ENCODE measurements around the gene SLC5A8.
"Not testable (repeated sequence)": the region's sequence is repeated elsewhere in the genome, so short reads cannot be mapped to it uniquely, and the experiment has no call there.

The SLC5A8 gene

GRCh38 chr12:101173197-101173749 is 36.8 kb downstream of the SLC5A8 start:
- no peak overlapping the region for H3K4me3 ChIP-seq (ENCODE audit: low read length in 2 of 2)
- no peak overlapping the region for H3K27ac ChIP-seq (ENCODE audit: low read depth in 2 of 2, low read length in 2 of 2)
- H3K4me1 ChIP-seq (ENCODE audit: control insufficient read depth in 2 of 2, insufficient read depth in 2 of 2, low read length in 2 of 2), result peaks cover 0 to 4% of the 10 kb centered on the region in 2 donors
- H3K36me3 ChIP-seq (ENCODE audit: control insufficient read depth in 2 of 2, insufficient read depth in 2 of 2, low read length in 2 of 2), result no peaks in the 10 kb centered on the region
- H3K9me3 ChIP-seq (ENCODE audit: control insufficient read depth in 2 of 2, low read length in 2 of 2), result no peaks in the 10 kb centered on the region
- H3K27me3 ChIP-seq (ENCODE audit: control insufficient read depth in 2 of 2, insufficient read depth in 2 of 2, low read length in 2 of 2), result no peaks in the 10 kb centered on the region
- H3K9ac ChIP-seq (ENCODE audit: low read depth in 1 of 2, low read length in 2 of 2), result no peak overlapping the region

DNA sequence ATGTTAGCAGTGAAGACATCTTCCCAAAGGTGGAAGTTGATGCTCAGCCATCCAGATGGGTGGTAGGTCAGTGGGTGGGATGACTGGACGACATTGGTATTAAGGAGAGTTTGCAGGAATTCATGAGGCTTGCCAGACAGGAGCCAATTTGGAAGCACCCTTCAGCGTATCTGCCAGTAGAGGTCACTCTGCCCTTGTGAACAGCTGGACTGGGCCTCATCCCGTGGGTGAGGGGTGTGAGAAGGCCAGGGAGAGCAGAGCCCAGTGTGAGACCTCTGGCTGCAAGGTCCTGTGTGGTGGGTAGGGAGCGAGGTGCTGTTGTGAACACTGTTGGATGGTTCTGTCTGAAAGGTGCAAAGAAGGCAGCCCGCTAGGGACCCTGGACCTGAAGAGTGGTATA is 37.7 kb downstream of the SLC5A8 start:
- peaks cover 0 to 4% of the 10 kb centered on the region in 2 donors for H3K4me1 ChIP-seq (ENCODE audit: control insufficient read depth in 2 of 2, insufficient read depth in 2 of 2, low read length in 2 of 2)
- no peaks in the 10 kb centered on the region for H3K9me3 ChIP-seq (ENCODE audit: control insufficient read depth in 2 of 2, low read length in 2 of 2)
- no peaks in the 10 kb centered on the region for H3K36me3 ChIP-seq (ENCODE audit: control insufficient read depth in 2 of 2, insufficient read depth in 2 of 2, low read length in 2 of 2)
- no peak overlapping the region for H3K9ac ChIP-seq (ENCODE audit: low read depth in 1 of 2, low read length in 2 of 2)
- no peaks in the 10 kb centered on the region for H3K27me3 ChIP-seq (ENCODE audit: control insufficient read depth in 2 of 2, insufficient read depth in 2 of 2, low read length in 2 of 2)
- no peak overlapping the region for H3K4me3 ChIP-seq (ENCODE audit: low read length in 2 of 2)
- no peak overlapping the region for H3K27ac ChIP-seq (ENCODE audit: low read depth in 2 of 2, low read length in 2 of 2)

GRCh38 chr12:101168001-101168400 is 42.0 kb downstream of the SLC5A8 start:
- Histone ChIP-seq H3K9ac (ENCODE audit: low read depth in 1 of 2, low read length in 2 of 2) (no peak overlapping the region), H3K27ac (ENCODE audit: low read depth in 2 of 2, low read length in 2 of 2) (no peak overlapping the region), H3K4me3 (ENCODE audit: low read length in 2 of 2) (no peak overlapping the region), H3K36me3 (ENCODE audit: control insufficient read depth in 2 of 2, insufficient read depth in 2 of 2, low read length in 2 of 2) (no peaks in the 10 kb centered on the region), H3K9me3 (ENCODE audit: control insufficient read depth in 2 of 2, low read length in 2 of 2) (no peaks in the 10 kb centered on the region), H3K4me1 (ENCODE audit: control insufficient read depth in 2 of 2, insufficient read depth in 2 of 2, low read length in 2 of 2) (no peaks in the 10 kb centered on the region), H3K27me3 (ENCODE audit: control insufficient read depth in 2 of 2, insufficient read depth in 2 of 2, low read length in 2 of 2) (no peaks in the 10 kb centered on the region)

- no peaks in the 10 kb centered on the region for H3K36me3 ChIP-seq (ENCODE audit: control insufficient read depth in 2 of 2, insufficient read depth in 2 of 2, low read length in 2 of 2)
- no peak overlapping the region for H3K27ac ChIP-seq (ENCODE audit: low read depth in 2 of 2, low read length in 2 of 2)
These were observed 43.2 kb downstream of the SLC5A8 start for GRCh38 chr12:101166866-101167265.

GRCh38 chr12:101165319-101165718 is 44.7 kb downstream of the SLC5A8 start:
- Histone ChIP-seq H3K27me3 (ENCODE audit: control insufficient read depth in 2 of 2, insufficient read depth in 2 of 2, low read length in 2 of 2) (no peaks in the 10 kb centered on the region), H3K36me3 (ENCODE audit: control insufficient read depth in 2 of 2, insufficient read depth in 2 of 2, low read length in 2 of 2) (no peaks in the 10 kb centered on the region)

More at GRCh38 chr12:101166866-101167265, 43.2 kb downstream of the SLC5A8 start:
- Histone ChIP-seq H3K9ac (ENCODE audit: low read depth in 1 of 2, low read length in 2 of 2) (no peak overlapping the region), H3K4me1 (ENCODE audit: control insufficient read depth in 2 of 2, insufficient read depth in 2 of 2, low read length in 2 of 2) (no peaks in the 10 kb centered on the region), H3K4me3 (ENCODE audit: low read length in 2 of 2) (no peak overlapping the region), H3K27me3 (ENCODE audit: control insufficient read depth in 2 of 2, insufficient read depth in 2 of 2, low read length in 2 of 2) (no peaks in the 10 kb centered on the region), H3K9me3 (ENCODE audit: control insufficient read depth in 2 of 2, low read length in 2 of 2) (no peaks in the 10 kb centered on the region)

DNA sequence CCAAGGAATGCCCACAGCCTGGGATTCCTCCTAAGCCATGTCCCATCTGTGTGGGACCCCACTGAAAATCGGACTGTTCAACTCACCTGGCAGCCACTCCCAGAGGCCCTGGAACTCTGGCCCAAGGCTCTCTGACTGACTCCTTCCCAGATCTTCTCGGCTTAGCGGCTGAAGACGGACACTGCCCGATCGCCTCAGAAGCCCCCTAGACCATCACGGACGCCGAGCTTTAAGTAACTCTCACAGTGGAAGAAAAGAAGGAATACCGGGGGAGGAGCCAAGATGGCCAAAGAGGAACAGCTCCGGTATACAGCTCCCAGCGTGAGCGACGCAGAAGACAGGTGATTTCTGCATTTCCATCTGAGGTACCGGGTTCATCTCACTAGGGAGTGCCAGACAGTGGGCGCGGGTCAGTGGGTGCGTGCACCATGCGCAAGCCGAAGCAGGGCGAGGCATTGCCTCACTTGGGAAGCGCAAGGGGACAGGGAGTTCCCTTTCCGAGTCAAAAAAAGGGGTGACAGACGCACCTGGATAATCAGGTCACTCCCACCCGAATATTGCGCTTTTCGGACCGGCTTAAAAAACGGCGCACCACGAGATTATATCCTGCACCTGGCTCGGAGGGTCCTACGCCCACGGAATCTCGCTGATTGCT is 64.1 kb downstream of the SLC5A8 start:
- not testable (repeated sequence) for H3K9me3 ChIP-seq (ENCODE audit: control insufficient read depth in 2 of 2, low read length in 2 of 2); H3K4me3 ChIP-seq (ENCODE audit: low read length in 2 of 2); H3K4me1 ChIP-seq (ENCODE audit: control insufficient read depth in 2 of 2, insufficient read depth in 2 of 2, low read length in 2 of 2)

More at GRCh38 chr12:101165319-101165718, 44.7 kb downstream of the SLC5A8 start:
- Histone ChIP-seq H3K4me3 (ENCODE audit: low read length in 2 of 2) (no peak overlapping the region), H3K9me3 (ENCODE audit: control insufficient read depth in 2 of 2, low read length in 2 of 2) (no peaks in the 10 kb centered on the region), H3K4me1 (ENCODE audit: control insufficient read depth in 2 of 2, insufficient read depth in 2 of 2, low read length in 2 of 2) (no peaks in the 10 kb centered on the region), H3K9ac (ENCODE audit: low read depth in 1 of 2, low read length in 2 of 2) (no peak overlapping the region), H3K27ac (ENCODE audit: low read depth in 2 of 2, low read length in 2 of 2) (no peak overlapping the region)

DNA sequence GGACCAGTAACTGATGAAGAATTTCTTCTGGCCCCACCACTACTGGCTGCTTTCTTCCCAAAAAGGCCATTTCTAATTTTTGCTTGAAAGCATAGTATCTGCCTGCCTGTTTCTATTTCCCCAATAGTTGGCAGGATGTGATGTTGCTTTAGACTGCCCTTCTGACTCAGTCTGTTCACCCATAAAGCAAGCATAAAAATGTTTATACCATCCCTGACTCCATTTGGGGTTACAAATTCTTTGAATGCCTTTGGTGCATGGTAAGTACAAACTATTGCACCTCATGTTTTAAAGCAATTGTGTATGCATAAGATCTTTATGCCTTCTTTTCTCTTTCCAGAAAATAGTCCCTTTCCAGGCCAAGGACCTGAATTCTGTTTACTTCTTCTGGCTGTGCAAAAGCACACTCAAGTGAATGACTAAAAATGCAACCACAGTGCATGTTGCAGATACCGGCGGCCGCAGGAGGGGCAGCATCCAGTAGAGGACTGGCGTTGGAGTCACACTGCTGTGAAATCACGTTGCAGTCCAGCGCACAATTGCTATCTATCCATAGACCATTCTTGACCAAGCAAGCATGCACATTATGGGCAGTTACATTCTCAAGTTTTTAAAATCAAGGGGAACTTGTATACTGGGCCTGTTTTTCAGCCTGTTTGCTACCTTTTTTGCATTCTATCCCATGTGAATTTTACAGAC is 82.4 kb downstream of the SLC5A8 start:
- H3K4me3 ChIP-seq (ENCODE audit: low read length in 2 of 2), result no peak overlapping the region
- no peaks in the 10 kb centered on the region for H3K4me1 ChIP-seq (ENCODE audit: control insufficient read depth in 2 of 2, insufficient read depth in 2 of 2, low read length in 2 of 2)
- no peak overlapping the region for H3K27ac ChIP-seq (ENCODE audit: low read depth in 2 of 2, low read length in 2 of 2)
- H3K9me3 ChIP-seq (ENCODE audit: control insufficient read depth in 2 of 2, low read length in 2 of 2), result no peaks in the 10 kb centered on the region
- H3K9ac ChIP-seq (ENCODE audit: low read depth in 1 of 2, low read length in 2 of 2), result no peak overlapping the region
- no peaks in the 10 kb centered on the region for H3K27me3 ChIP-seq (ENCODE audit: control insufficient read depth in 2 of 2, insufficient read depth in 2 of 2, low read length in 2 of 2)
- H3K36me3 ChIP-seq (ENCODE audit: control insufficient read depth in 2 of 2, insufficient read depth in 2 of 2, low read length in 2 of 2), result no peaks in the 10 kb centered on the region

More for the DNA sequence above, 64.1 kb downstream of the SLC5A8 start:
- H3K27me3 ChIP-seq (ENCODE audit: control insufficient read depth in 2 of 2, insufficient read depth in 2 of 2, low read length in 2 of 2); H3K36me3 ChIP-seq (ENCODE audit: control insufficient read depth in 2 of 2, insufficient read depth in 2 of 2, low read length in 2 of 2); H3K27ac ChIP-seq (ENCODE audit: low read depth in 2 of 2, low read length in 2 of 2); H3K9ac ChIP-seq (ENCODE audit: low read depth in 1 of 2, low read length in 2 of 2): not testable (repeated sequence)

- no peak overlapping the region for H3K4me3 ChIP-seq (ENCODE audit: low read length in 2 of 2)
- no peaks in the 10 kb centered on the region for H3K36me3 ChIP-seq (ENCODE audit: control insufficient read depth in 2 of 2, insufficient read depth in 2 of 2, low read length in 2 of 2)
- no peak overlapping the region for H3K27ac ChIP-seq (ENCODE audit: low read depth in 2 of 2, low read length in 2 of 2)
- no peaks in the 10 kb centered on the region for H3K4me1 ChIP-seq (ENCODE audit: control insufficient read depth in 2 of 2, insufficient read depth in 2 of 2, low read length in 2 of 2)
- H3K9ac ChIP-seq (ENCODE audit: low read depth in 1 of 2, low read length in 2 of 2), result no peak overlapping the region
- H3K27me3 ChIP-seq (ENCODE audit: control insufficient read depth in 2 of 2, insufficient read depth in 2 of 2, low read length in 2 of 2), result no peaks in the 10 kb centered on the region
- H3K9me3 ChIP-seq (ENCODE audit: control insufficient read depth in 2 of 2, low read length in 2 of 2), result no peaks in the 10 kb centered on the region
These were observed 92.2 kb downstream of the SLC5A8 start for GRCh38 chr12:101117842-101118241.

GRCh38 chr12:101116911-101117310 is 93.1 kb downstream of the SLC5A8 start:
- no peak overlapping the region for H3K4me3 ChIP-seq (ENCODE audit: low read length in 2 of 2)
- H3K36me3 ChIP-seq (ENCODE audit: control insufficient read depth in 2 of 2, insufficient read depth in 2 of 2, low read length in 2 of 2), result no peaks in the 10 kb centered on the region
- no peaks in the 10 kb centered on the region for H3K9me3 ChIP-seq (ENCODE audit: control insufficient read depth in 2 of 2, low read length in 2 of 2)
- H3K27me3 ChIP-seq (ENCODE audit: control insufficient read depth in 2 of 2, insufficient read depth in 2 of 2, low read length in 2 of 2), result no peaks in the 10 kb centered on the region
- no peak overlapping the region for H3K27ac ChIP-seq (ENCODE audit: low read depth in 2 of 2, low read length in 2 of 2)
- no peaks in the 10 kb centered on the region for H3K4me1 ChIP-seq (ENCODE audit: control insufficient read depth in 2 of 2, insufficient read depth in 2 of 2, low read length in 2 of 2)
- H3K9ac ChIP-seq (ENCODE audit: low read depth in 1 of 2, low read length in 2 of 2), result no peak overlapping the region

- Histone ChIP-seq H3K9ac (ENCODE audit: low read depth in 1 of 2, low read length in 2 of 2) (no peak overlapping the region), H3K27ac (ENCODE audit: low read depth in 2 of 2, low read length in 2 of 2) (no peak overlapping the region), H3K4me1 (ENCODE audit: control insufficient read depth in 2 of 2, insufficient read depth in 2 of 2, low read length in 2 of 2) (no peaks in the 10 kb centered on the region), H3K9me3 (ENCODE audit: control insufficient read depth in 2 of 2, low read length in 2 of 2) (no peaks in the 10 kb centered on the region), H3K4me3 (ENCODE audit: low read length in 2 of 2) (no peak overlapping the region), H3K27me3 (ENCODE audit: control insufficient read depth in 2 of 2, insufficient read depth in 2 of 2, low read length in 2 of 2) (no peaks in the 10 kb centered on the region), H3K36me3 (ENCODE audit: control insufficient read depth in 2 of 2, insufficient read depth in 2 of 2, low read length in 2 of 2) (no peaks in the 10 kb centered on the region)
These were observed 94.7 kb downstream of the SLC5A8 start for GRCh38 chr12:101115326-101115725.
